Adrenal gland (tissue), 5 donors: ENCODE measurements around the gene M6PR.

Experiments used
- CTCF ChIP-seq, 6 experiments: fragments of 450-650 bp in 4 of 6; fragments of 200-600 bp in 2 of 6; sonication (generic) in 1 of 6; IDR thresholded peaks; 1 replicate in 5 of 6; 2 replicates in 1 of 6; pipeline versions ENCODE4 v1.5.1 to v1.8.0; 2016 to 2021; ENCODE audit warnings: antibody characterized with exemption in 6 of 6, mild to moderate bottlenecking in 2 of 6, moderate library complexity in 1 of 6
- POLR2A ChIP-seq, 2 donors: fragments of 450-650 bp; IDR thresholded peaks; one replicate each; pipeline ENCODE4 v1.6.1; 2017; ENCODE audit warnings: antibody characterized with exemption in 2 of 2, mild to moderate bottlenecking in 2 of 2, moderate library complexity in 1 of 2
- donor health status: DM: no; HTN: no; CAD: no.

GRCh38 chr12:8991371-8992345 lies 42.2 kb upstream of the M6PR start:
- TF ChIP-seq POLR2A (IDR thresholded peaks at IDR 0.05) (no peak), CTCF (IDR thresholded peaks at IDR 0.05) (no peak)
